Mammary epithelial cell (primary cell): ENCODE measurements around the gene GJA3.

Experiments
- CTCF ChIP-seq, 2 donors: IDR thresholded peaks in 1 of 2; conservative IDR thresholded peaks in 1 of 2; 2 replicates each; pipeline ENCODE4 v1.5.1; 2011 to 2012; ENCODE audit warnings: inconsistent platforms in 2 of 2, low read length in 2 of 2, mild to moderate bottlenecking in 2 of 2, control low read depth in 1 of 2, low read depth in 1 of 2; ENCODE audit not compliant: insufficient read depth in 1 of 2; ENCODE audit errors: extremely low read depth in 1 of 2
- EZH2 ChIP-seq: IDR thresholded peaks from 2 replicates; pipeline ENCODE4 v1.6.1; 2012; ENCODE audit warnings: low read length, inconsistent platforms, borderline replicate concordance

GRCh38 chr13:20142023-20142926, 18.6 kb downstream of the GJA3 start:
- TF ChIP-seq CTCF (conservative IDR thresholded peaks at IDR 0.05 in 1 of 2, IDR thresholded peaks at IDR 0.05 in 1 of 2; ENCODE audit: extremely low read depth in 1 of 2, insufficient read depth in 1 of 2, low read depth in 1 of 2, low read length in 2 of 2) (no peak), EZH2 (no peak)
